C4-2B (cell line): ENCODE results near the gene HOXB8.

Experiments
- ZFX ChIP-seq: fragments of 450-650 bp; IDR thresholded peaks from 2 replicates; pipeline ENCODE4 v1.6.1; 2017
- TF ChIP-seq, protein P1 (sequence below): fragments of 450-650 bp; conservative IDR thresholded peaks from 2 replicates; pipeline ENCODE4 v1.5.1; 2017; ENCODE audit warnings: mild to moderate bottlenecking

DNA sequence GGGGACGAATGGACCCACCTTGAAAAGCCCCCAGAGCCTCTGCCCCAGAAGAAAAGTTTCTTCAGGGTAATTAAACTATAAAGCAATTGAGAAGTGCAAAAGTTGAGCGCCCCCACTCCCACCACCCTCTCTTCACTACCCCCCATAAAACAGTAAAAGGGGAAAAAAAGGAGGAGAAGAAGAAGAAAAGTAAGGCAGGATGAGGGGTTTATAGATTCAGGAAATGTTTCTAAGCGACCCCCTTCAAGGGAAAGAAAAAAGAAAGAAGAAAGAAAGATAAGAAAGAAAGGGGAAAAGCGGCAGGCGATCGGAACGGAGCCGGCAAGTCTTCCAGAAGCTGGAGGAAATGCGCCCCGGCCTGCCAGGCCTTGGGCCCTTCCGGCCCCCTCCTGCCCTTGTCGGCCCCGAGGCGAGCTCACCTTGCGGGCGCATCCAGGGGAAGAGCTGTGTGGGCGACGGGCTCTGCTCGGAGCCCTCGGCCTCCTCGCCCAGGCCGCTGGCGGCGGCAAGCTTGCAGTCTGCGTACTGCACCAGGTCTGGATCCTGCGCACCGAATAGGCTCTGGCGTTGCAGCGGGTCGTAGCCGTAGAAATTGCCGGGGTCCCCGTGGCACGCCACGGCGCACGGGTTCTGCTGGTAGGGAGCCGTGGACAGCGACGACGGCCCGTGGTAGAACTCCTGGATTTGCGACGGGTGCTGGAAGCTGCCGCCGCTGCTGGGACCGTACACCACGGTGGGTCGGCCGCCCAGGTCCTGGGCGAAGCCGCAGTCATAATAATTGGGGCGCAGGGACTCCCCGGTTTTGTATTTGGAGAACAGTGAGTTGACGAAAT lies 1.0 kb downstream of the HOXB8 start:
- TF ChIP-seq, protein P1, sequence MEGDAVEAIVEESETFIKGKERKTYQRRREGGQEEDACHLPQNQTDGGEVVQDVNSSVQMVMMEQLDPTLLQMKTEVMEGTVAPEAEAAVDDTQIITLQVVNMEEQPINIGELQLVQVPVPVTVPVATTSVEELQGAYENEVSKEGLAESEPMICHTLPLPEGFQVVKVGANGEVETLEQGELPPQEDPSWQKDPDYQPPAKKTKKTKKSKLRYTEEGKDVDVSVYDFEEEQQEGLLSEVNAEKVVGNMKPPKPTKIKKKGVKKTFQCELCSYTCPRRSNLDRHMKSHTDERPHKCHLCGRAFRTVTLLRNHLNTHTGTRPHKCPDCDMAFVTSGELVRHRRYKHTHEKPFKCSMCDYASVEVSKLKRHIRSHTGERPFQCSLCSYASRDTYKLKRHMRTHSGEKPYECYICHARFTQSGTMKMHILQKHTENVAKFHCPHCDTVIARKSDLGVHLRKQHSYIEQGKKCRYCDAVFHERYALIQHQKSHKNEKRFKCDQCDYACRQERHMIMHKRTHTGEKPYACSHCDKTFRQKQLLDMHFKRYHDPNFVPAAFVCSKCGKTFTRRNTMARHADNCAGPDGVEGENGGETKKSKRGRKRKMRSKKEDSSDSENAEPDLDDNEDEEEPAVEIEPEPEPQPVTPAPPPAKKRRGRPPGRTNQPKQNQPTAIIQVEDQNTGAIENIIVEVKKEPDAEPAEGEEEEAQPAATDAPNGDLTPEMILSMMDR = no peak
- no peak for TF ChIP-seq ZFX
